Embryonic facial prominence (tissue), 1 donor: ENCODE data around the gene LRFN3.
A peak's percentile ranks its signal among the peaks of the same experiment; 100 is the strongest.
"Not testable (repeated sequence)": the region's sequence is repeated elsewhere in the genome, so short reads cannot be mapped to it uniquely, and the experiment has no call there.

ENCODE experiments used
- DNase-seq: peaks from one replicate; pipeline ENCODE4 v3.0.0-alpha.2; 2016; ENCODE audit errors: extremely low spot score

Gene LRFN3

GRCh38 chr19:35905178-35905727, 30.9 kb upstream of the LRFN3 start:
- DNase-seq = no peak

- DNase-seq = no peak
Observed at GRCh38 chr19:35907377-35907745, 28.8 kb upstream of the LRFN3 start.

- DNase-seq = no peak
Observed at GRCh38 chr19:35908010-35908441, 28.1 kb upstream of the LRFN3 start, which contains the start of gene TYROBP. Gene TYROBP, minus strand, starts transcription at chr19:35908295. Its CDS starts 67 bp downstream, at chr19:35908228.

GRCh38 chr19:35908973-35909683, 27.0 kb upstream of the LRFN3 start:
- DNase-seq = no peak

- no peak for DNase-seq
Observed at GRCh38 chr19:35909684-35910035, 26.5 kb upstream of the LRFN3 start.

GRCh38 chr19:35910355-35910754, 25.8 kb upstream of the LRFN3 start:
- DNase-seq = not testable (repeated sequence)

- DNase-seq = no peak
Observed at GRCh38 chr19:35911173-35911572, 25.0 kb upstream of the LRFN3 start.

- no peak for DNase-seq
Observed at GRCh38 chr19:35911790-35912189, 24.4 kb upstream of the LRFN3 start.

GRCh38 chr19:35913589-35913988, 22.6 kb upstream of the LRFN3 start:
- no peak for DNase-seq

GRCh38 chr19:35915443-35915842, 20.7 kb upstream of the LRFN3 start:
- DNase-seq = no peak

- no peak for DNase-seq
Observed at GRCh38 chr19:35919306-35919705, 16.9 kb upstream of the LRFN3 start.

GRCh38 chr19:35921012-35921411, 15.2 kb upstream of the LRFN3 start:
- no peak for DNase-seq

- DNase-seq = no peak
Observed at GRCh38 chr19:35925501-35925900, 10.7 kb upstream of the LRFN3 start.

- DNase-seq = no peak
Observed at GRCh38 chr19:35928507-35928906, 7.7 kb upstream of the LRFN3 start.

- DNase-seq = no peak
Observed at GRCh38 chr19:35929876-35930275, 6.3 kb upstream of the LRFN3 start.

- peak; percentile 99 for DNase-seq
Observed at GRCh38 chr19:35931161-35931873, 4.9 kb upstream of the LRFN3 start.

- no peak for DNase-seq
Observed at GRCh38 chr19:35931874-35932202, 4.3 kb upstream of the LRFN3 start.

- no peak for DNase-seq
Observed at GRCh38 chr19:35932291-35932936, 3.8 kb upstream of the LRFN3 start.

- no peak for DNase-seq
Observed at GRCh38 chr19:35936738-35937268, 629 bp downstream of the LRFN3 start.

- DNase-seq = no peak
Observed at GRCh38 chr19:35937345-35938281, 1.4 kb downstream of the LRFN3 start.
